Measurements from ENCODE around the gene SRMS.

Gene SRMS

GRCh38 chr20:63547725-63548480 is at the start of gene SRMS:
Gene SRMS (minus strand): TSS chr20:63547749. CDS start chr20:63547463, 286 bp downstream.
- no peak for FAIRE-seq

GRCh38 chr20:63596423-63596822 is 48.9 kb upstream of the SRMS start:
- FAIRE-seq: no peak

- FAIRE-seq: no peak
Observed at GRCh38 chr20:63595416-63596127, 48.0 kb upstream of the SRMS start.

GRCh38 chr20:63594043-63594561 is 46.6 kb upstream of the SRMS start:
- FAIRE-seq: no peak

GRCh38 chr20:63592661-63593060 is 45.1 kb upstream of the SRMS start:
- FAIRE-seq: no peak

GRCh38 chr20:63591786-63592355 is 44.3 kb upstream of the SRMS start:
- no peak for FAIRE-seq

- FAIRE-seq: no peak
Observed at GRCh38 chr20:63591147-63591533, 43.6 kb upstream of the SRMS start.

GRCh38 chr20:63590218-63591146 is 42.9 kb upstream of the SRMS start:
- no peak for FAIRE-seq

GRCh38 chr20:63589261-63590217 is 42.0 kb upstream of the SRMS start:
- FAIRE-seq: no peak

GRCh38 chr20:63588641-63589041 is 41.1 kb upstream of the SRMS start:
- FAIRE-seq: no peak

GRCh38 chr20:63587776-63588591 is 40.4 kb upstream of the SRMS start:
- FAIRE-seq: no peak

- FAIRE-seq: no peak
Observed at GRCh38 chr20:63587256-63587655, 39.7 kb upstream of the SRMS start.

GRCh38 chr20:63586797-63587196 is 39.2 kb upstream of the SRMS start:
- FAIRE-seq: no peak

- FAIRE-seq: no peak
Observed at GRCh38 chr20:63585616-63586565, 38.3 kb upstream of the SRMS start.

- no peak for FAIRE-seq
Observed at GRCh38 chr20:63582382-63583063, 35.0 kb upstream of the SRMS start.

GRCh38 chr20:63580796-63581461 is 33.4 kb upstream of the SRMS start:
- no peak for FAIRE-seq

GRCh38 chr20:63579017-63579694 is 31.6 kb upstream of the SRMS start:
- no peak for FAIRE-seq
